Liver (tissue), 3 donors: Measurements from ENCODE around the gene TCF12.

Experiments used
- EGR1 ChIP-seq, 2 donors: IDR thresholded peaks; 2 replicates each; pipeline ENCODE4 v1.6.1; 2016 to 2018; ENCODE audit warnings: antibody characterized with exemption in 2 of 2, low read depth in 2 of 2
- GABPA ChIP-seq, 2 donors: IDR thresholded peaks in 1 of 2; conservative IDR thresholded peaks in 1 of 2; 2 replicates each; pipeline ENCODE4 v1.6.1; 2016; ENCODE audit warnings: antibody characterized with exemption in 2 of 2, mild to moderate bottlenecking in 1 of 2, moderate library complexity in 1 of 2
- NR2F2 ChIP-seq: IDR thresholded peaks from 2 replicates; pipeline ENCODE4 v1.6.1; 2016; ENCODE audit warnings: antibody characterized with exemption
- RAD21 ChIP-seq, 2 donors: IDR thresholded peaks; 2 replicates each; pipeline ENCODE4 v1.6.1; 2016; ENCODE audit warnings: antibody characterized with exemption in 2 of 2, mild to moderate bottlenecking in 2 of 2
- REST ChIP-seq: IDR thresholded peaks from 2 replicates; pipeline ENCODE4 v1.6.1; 2016; ENCODE audit warnings: antibody characterized with exemption, mild to moderate bottlenecking
- SP1 ChIP-seq: IDR thresholded peaks from 2 replicates; pipeline ENCODE4 v1.6.1; 2018; ENCODE audit warnings: antibody characterized with exemption, mild to moderate bottlenecking
- TAF1 ChIP-seq: conservative IDR thresholded peaks from 2 replicates; pipeline ENCODE4 v1.6.1; 2016; ENCODE audit warnings: antibody characterized with exemption, mild to moderate bottlenecking
- YY1 ChIP-seq: IDR thresholded peaks from 2 replicates; pipeline ENCODE4 v1.6.1; 2016; ENCODE audit warnings: antibody characterized with exemption, mild to moderate bottlenecking
- ZBTB33 ChIP-seq: IDR thresholded peaks from 2 replicates; pipeline ENCODE4 v1.6.1; 2016; ENCODE audit warnings: antibody characterized with exemption
- TF ChIP-seq, protein P1 (sequence below): fragments of 150-350 bp; IDR thresholded peaks from 2 replicates; pipeline ENCODE4 v1.5.1; 2017; ENCODE audit warnings: improper control_type of control experiment, low read depth, low read length; ENCODE audit not compliant: missing input control
- TF ChIP-seq, protein P2 (sequence below): IDR thresholded peaks from 2 replicates; pipeline ENCODE4 v1.6.1; 2016; ENCODE audit warnings: antibody characterized with exemption
- donor health status: healthy.
- donor health status: healthy.

DNA sequence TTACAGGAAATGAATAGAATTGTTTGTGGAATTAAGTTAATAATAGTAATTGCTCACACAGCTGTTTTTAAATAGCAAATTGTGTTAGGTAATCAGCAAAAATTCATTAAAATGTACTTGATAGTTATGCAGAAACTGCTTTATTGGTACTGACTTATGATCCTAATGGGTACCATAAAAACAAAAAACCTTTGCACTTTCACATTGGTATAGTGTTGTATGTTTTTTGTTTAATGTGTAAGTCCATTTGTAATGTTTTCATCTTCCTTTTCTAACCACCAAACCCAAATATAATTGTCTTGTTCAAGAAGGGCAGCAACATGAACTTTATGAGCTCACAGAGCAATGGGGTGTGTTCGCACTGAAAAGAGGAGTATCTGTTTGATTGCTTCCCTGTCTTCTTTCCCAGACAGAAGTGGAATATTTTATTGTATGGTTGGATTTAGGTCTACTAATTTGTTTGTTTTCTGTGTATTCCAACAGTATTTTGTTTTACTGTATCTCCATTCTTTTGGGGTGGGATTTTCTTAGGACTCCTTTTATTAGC lies 135.8 kb downstream of the TCF12 start:
- TF ChIP-seq, protein P1, sequence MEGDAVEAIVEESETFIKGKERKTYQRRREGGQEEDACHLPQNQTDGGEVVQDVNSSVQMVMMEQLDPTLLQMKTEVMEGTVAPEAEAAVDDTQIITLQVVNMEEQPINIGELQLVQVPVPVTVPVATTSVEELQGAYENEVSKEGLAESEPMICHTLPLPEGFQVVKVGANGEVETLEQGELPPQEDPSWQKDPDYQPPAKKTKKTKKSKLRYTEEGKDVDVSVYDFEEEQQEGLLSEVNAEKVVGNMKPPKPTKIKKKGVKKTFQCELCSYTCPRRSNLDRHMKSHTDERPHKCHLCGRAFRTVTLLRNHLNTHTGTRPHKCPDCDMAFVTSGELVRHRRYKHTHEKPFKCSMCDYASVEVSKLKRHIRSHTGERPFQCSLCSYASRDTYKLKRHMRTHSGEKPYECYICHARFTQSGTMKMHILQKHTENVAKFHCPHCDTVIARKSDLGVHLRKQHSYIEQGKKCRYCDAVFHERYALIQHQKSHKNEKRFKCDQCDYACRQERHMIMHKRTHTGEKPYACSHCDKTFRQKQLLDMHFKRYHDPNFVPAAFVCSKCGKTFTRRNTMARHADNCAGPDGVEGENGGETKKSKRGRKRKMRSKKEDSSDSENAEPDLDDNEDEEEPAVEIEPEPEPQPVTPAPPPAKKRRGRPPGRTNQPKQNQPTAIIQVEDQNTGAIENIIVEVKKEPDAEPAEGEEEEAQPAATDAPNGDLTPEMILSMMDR, result no peak
- no peak for TF ChIP-seq TAF1
- no peak for TF ChIP-seq RAD21 (IDR thresholded peaks at IDR 0.05)
- no peak for TF ChIP-seq YY1
- TF ChIP-seq, protein P2, sequence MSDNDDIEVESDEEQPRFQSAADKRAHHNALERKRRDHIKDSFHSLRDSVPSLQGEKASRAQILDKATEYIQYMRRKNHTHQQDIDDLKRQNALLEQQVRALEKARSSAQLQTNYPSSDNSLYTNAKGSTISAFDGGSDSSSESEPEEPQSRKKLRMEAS, result no peak
- TF ChIP-seq ZBTB33, result no peak
- no peak for TF ChIP-seq EGR1 (IDR thresholded peaks at IDR 0.05; ENCODE audit: low read depth in 2 of 2)
- TF ChIP-seq REST, result no peak
- TF ChIP-seq SP1, result no peak
- TF ChIP-seq GABPA (IDR thresholded peaks at IDR 0.05 in 1 of 2, conservative IDR thresholded peaks at IDR 0.05 in 1 of 2), result no peak
- TF ChIP-seq NR2F2, result no peak
